Liver (tissue), 3 donors: ENCODE data around the gene HPRT1.

Source experiments
- ATF3 ChIP-seq: IDR thresholded peaks from 2 replicates; pipeline ENCODE4 v1.6.1; 2016; ENCODE audit warnings: antibody characterized with exemption
- CTCF ChIP-seq: fragments of 150-350 bp; IDR thresholded peaks from 2 replicates; pipeline ENCODE4 v1.5.1; 2017; ENCODE audit warnings: improper control_type of control experiment, low read depth, low read length; ENCODE audit not compliant: missing input control
- EGR1 ChIP-seq, 2 donors: IDR thresholded peaks; 2 replicates each; pipeline ENCODE4 v1.6.1; 2016 to 2018; ENCODE audit warnings: antibody characterized with exemption in 2 of 2, low read depth in 2 of 2
- FOXA1 ChIP-seq: IDR thresholded peaks from 2 replicates; pipeline ENCODE4 v1.6.1; 2016; ENCODE audit warnings: antibody characterized with exemption
- FOXA2 ChIP-seq: IDR thresholded peaks from 2 replicates; pipeline ENCODE4 v1.6.1; 2016; ENCODE audit warnings: antibody characterized with exemption
- JUND ChIP-seq, 2 donors: IDR thresholded peaks; 2 replicates each; pipeline ENCODE4 v1.6.1; 2016; ENCODE audit warnings: antibody characterized with exemption in 2 of 2
- RAD21 ChIP-seq, 2 donors: IDR thresholded peaks; 2 replicates each; pipeline ENCODE4 v1.6.1; 2016; ENCODE audit warnings: antibody characterized with exemption in 2 of 2, mild to moderate bottlenecking in 2 of 2
- REST ChIP-seq: IDR thresholded peaks from 2 replicates; pipeline ENCODE4 v1.6.1; 2016; ENCODE audit warnings: antibody characterized with exemption, mild to moderate bottlenecking
- RXRA ChIP-seq, 2 donors: IDR thresholded peaks; 2 replicates each; pipeline ENCODE4 v1.6.1; 2017 to 2018; ENCODE audit warnings: antibody characterized with exemption in 2 of 2, mild to moderate bottlenecking in 1 of 2
- TAF1 ChIP-seq: conservative IDR thresholded peaks from 2 replicates; pipeline ENCODE4 v1.6.1; 2016; ENCODE audit warnings: antibody characterized with exemption, mild to moderate bottlenecking
- YY1 ChIP-seq: IDR thresholded peaks from 2 replicates; pipeline ENCODE4 v1.6.1; 2016; ENCODE audit warnings: antibody characterized with exemption, mild to moderate bottlenecking
- ZBTB33 ChIP-seq: IDR thresholded peaks from 2 replicates; pipeline ENCODE4 v1.6.1; 2016; ENCODE audit warnings: antibody characterized with exemption
- donor health status: healthy.
- donor health status: healthy.

GRCh38 chrX:134469486-134469885 is 9.5 kb downstream of the HPRT1 start:
- TF ChIP-seq CTCF (no peak), ATF3 (no peak), REST (no peak), ZBTB33 (no peak), FOXA2 (no peak), RXRA (IDR thresholded peaks at IDR 0.05) (no peak), FOXA1 (no peak), EGR1 (IDR thresholded peaks at IDR 0.05; ENCODE audit: low read depth in 2 of 2) (no peak), JUND (IDR thresholded peaks at IDR 0.05) (no peak), TAF1 (no peak), YY1 (no peak), RAD21 (IDR thresholded peaks at IDR 0.05) (no peak)
